ENCODE measurements around the gene CNNM4.

GRCh38 chr2:96769814-96770213 lies 9.1 kb downstream of the CNNM4 start:
- TF ChIP-seq, protein P1, sequence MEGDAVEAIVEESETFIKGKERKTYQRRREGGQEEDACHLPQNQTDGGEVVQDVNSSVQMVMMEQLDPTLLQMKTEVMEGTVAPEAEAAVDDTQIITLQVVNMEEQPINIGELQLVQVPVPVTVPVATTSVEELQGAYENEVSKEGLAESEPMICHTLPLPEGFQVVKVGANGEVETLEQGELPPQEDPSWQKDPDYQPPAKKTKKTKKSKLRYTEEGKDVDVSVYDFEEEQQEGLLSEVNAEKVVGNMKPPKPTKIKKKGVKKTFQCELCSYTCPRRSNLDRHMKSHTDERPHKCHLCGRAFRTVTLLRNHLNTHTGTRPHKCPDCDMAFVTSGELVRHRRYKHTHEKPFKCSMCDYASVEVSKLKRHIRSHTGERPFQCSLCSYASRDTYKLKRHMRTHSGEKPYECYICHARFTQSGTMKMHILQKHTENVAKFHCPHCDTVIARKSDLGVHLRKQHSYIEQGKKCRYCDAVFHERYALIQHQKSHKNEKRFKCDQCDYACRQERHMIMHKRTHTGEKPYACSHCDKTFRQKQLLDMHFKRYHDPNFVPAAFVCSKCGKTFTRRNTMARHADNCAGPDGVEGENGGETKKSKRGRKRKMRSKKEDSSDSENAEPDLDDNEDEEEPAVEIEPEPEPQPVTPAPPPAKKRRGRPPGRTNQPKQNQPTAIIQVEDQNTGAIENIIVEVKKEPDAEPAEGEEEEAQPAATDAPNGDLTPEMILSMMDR (IDR thresholded peaks at IDR 0.05) = no peak
- TF ChIP-seq POLR2AphosphoS5 (IDR thresholded peaks at IDR 0.05) (peak in 1 of 4 donors; percentile 17), POLR2A (IDR thresholded peaks at IDR 0.05) (no peak), EP300 (IDR thresholded peaks at IDR 0.05) (no peak)

Data from sigmoid colon (tissue), 4 donors.